ENCODE data around the gene FBXO44. TPM values are rescaled to one million over a fixed set of nuclear protein-coding genes. Genes with fewer than 3 reads are reported as not detected.

The FBXO44 gene
- polyA plus RNA-seq, 3 donors = 1.5 to 17.8 (median 2.0) TPM

GRCh38 chr1:11701551-11701961, 46.9 kb downstream of the FBXO44 start:
- Mint-ChIP-seq H3K4me1 (no peaks in the 10 kb centered on the region), H3K4me3 (no peak overlapping the region), H3K27ac (no peak overlapping the region), H3K36me3 (no peaks in the 10 kb centered on the region), H3K9me3 (peaks cover 0 to 3% (median 0%) of the 10 kb centered on the region in 7 donors), H3K27me3 (ENCODE audit: low read depth in 3 of 3) (peaks cover 22 to 46% (median 32%) of the 10 kb centered on the region in 3 donors)
- no peak overlapping the region for H2AFZ ChIP-seq (ENCODE audit: insufficient read depth, low read depth, low read length, poor library complexity, severe bottlenecking)
- H3K4me3 ChIP-seq (replicated peaks in 1 of 3; ENCODE audit: low read depth in 2 of 3, low read length in 3 of 3) = no peak overlapping the region
- DNase-seq = no peak
- no peak overlapping the region for H3K4me2 ChIP-seq (replicated peaks; ENCODE audit: extremely low read depth, low read length, poor library complexity, severe bottlenecking)
- no peak for TF ChIP-seq CTCF (IDR thresholded peaks at IDR 0.05)
- H3K79me2 ChIP-seq (ENCODE audit: insufficient read depth, low read length) = no peaks in the 10 kb centered on the region
- no peak overlapping the region for H3K27ac ChIP-seq (ENCODE audit: low read depth in 1 of 2, low read length in 2 of 2)
- no peaks in the 10 kb centered on the region for H3K36me3 ChIP-seq (replicated peaks in 1 of 2; ENCODE audit: control insufficient read depth in 1 of 2, insufficient read depth in 2 of 2, low read length in 2 of 2)
- no peak overlapping the region for H3K9ac ChIP-seq (ENCODE audit: insufficient read depth, low read length, poor library complexity, severe bottlenecking)
- no peaks in the 10 kb centered on the region for H3K9me3 ChIP-seq (replicated peaks in 1 of 2; ENCODE audit: control insufficient read depth in 1 of 2, insufficient read depth in 1 of 2, low read length in 2 of 2)
- peaks cover 0 to 25% of the 10 kb centered on the region in 2 donors for H3K27me3 ChIP-seq (ENCODE audit: control insufficient read depth in 2 of 2, insufficient read depth in 2 of 2, low read length in 2 of 2)
- intact Hi-C loops (cut with micrococcal nuclease) = no loop called here
- whole genome bisulfite sequencing (ENCODE audit: insufficient coverage) = 73% methylated on average over 15 of the region's 15 CpGs
- H3K4me1 ChIP-seq (ENCODE audit: control insufficient read depth in 1 of 2, insufficient read depth in 2 of 2, low read length in 2 of 2) = no peaks in the 10 kb centered on the region
- H4K20me1 ChIP-seq (ENCODE audit: insufficient read depth, low read length) = no peaks in the 10 kb centered on the region

GRCh38 chr1:11701981-11702803, 47.5 kb downstream of the FBXO44 start:
- TF ChIP-seq CTCF (IDR thresholded peaks at IDR 0.05) = no peak
- Histone ChIP-seq H4K20me1 (ENCODE audit: insufficient read depth, low read length) (no peaks in the 10 kb centered on the region), H2AFZ (ENCODE audit: insufficient read depth, low read depth, low read length, poor library complexity, severe bottlenecking) (no peak overlapping the region), H3K4me1 (ENCODE audit: control insufficient read depth in 1 of 2, insufficient read depth in 2 of 2, low read length in 2 of 2) (no peaks in the 10 kb centered on the region), H3K4me2 (replicated peaks; ENCODE audit: extremely low read depth, low read length, poor library complexity, severe bottlenecking) (no peak overlapping the region), H3K27ac (ENCODE audit: low read depth in 1 of 2, low read length in 2 of 2) (no peak overlapping the region), H3K79me2 (ENCODE audit: insufficient read depth, low read length) (no peaks in the 10 kb centered on the region), H3K27me3 (ENCODE audit: control insufficient read depth in 2 of 2, insufficient read depth in 2 of 2, low read length in 2 of 2) (peaks cover 0 to 25% of the 10 kb centered on the region in 2 donors), H3K9ac (ENCODE audit: insufficient read depth, low read length, poor library complexity, severe bottlenecking) (no peak overlapping the region), H3K36me3 (replicated peaks in 1 of 2; ENCODE audit: control insufficient read depth in 1 of 2, insufficient read depth in 2 of 2, low read length in 2 of 2) (no peaks in the 10 kb centered on the region), H3K9me3 (replicated peaks in 1 of 2; ENCODE audit: control insufficient read depth in 1 of 2, insufficient read depth in 1 of 2, low read length in 2 of 2) (no peaks in the 10 kb centered on the region), H3K4me3 (replicated peaks in 1 of 3; ENCODE audit: low read depth in 2 of 3, low read length in 3 of 3) (no peak overlapping the region)
- DNase-seq = no peak
- WGBS (ENCODE audit: insufficient coverage) = 84% methylated on average over 14 of the region's 15 CpGs
- H3K4me3 Mint-ChIP-seq = no peak overlapping the region
- H3K9me3 Mint-ChIP-seq = peaks cover 0 to 3% (median 0%) of the 10 kb centered on the region in 7 donors
- H3K27me3 Mint-ChIP-seq (ENCODE audit: low read depth in 3 of 3) = peaks cover 22 to 46% (median 32%) of the 10 kb centered on the region in 3 donors
- intact Hi-C loops (cut with micrococcal nuclease) = no loop called here
- H3K4me1 Mint-ChIP-seq = no peaks in the 10 kb centered on the region
- no peak overlapping the region for H3K27ac Mint-ChIP-seq
- H3K36me3 Mint-ChIP-seq = no peaks in the 10 kb centered on the region
